ENCODE data around the gene GRIPAP1. TPM values are rescaled to one million over a fixed set of nuclear protein-coding genes. Genes with fewer than 3 reads are reported as not detected.

The GRIPAP1 gene
- total and polyA plus RNA-seq, 12 donors = 16.2 to 34.1 (median 21.9) TPM

DNA sequence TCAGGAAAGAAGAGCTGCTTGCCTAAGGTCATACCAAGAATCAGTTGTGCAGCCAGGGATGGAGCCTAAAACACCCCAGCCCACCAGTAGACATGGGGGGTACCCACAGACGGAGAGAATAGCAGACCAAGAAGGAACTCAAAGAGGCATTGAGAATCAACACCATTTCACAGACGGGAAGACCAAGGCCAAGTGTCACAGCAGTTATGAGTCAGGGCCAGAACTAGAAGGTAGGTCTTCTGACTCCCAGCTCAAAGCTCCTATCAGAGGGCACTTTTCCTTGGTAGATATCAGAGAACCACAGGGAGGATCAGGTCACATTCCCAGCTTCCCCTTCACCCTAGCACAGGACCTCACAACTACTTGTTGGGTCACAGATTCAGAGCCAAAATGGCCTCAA lies 59.2 kb downstream of the GRIPAP1 start:
- no peak for DNase-seq
- 70 to 91% methylated on average over 2 of the region's 2 CpGs for WGBS, 2 donors
- Histone ChIP-seq H3K4me3 (no peak overlapping the region), H3K27ac (peak overlapping the region in 1 of 10 donors; percentile 34), H3K36me3 (peaks cover 0 to 27% (median 0%) of the 10 kb centered on the region in 9 donors), H3K27me3 (no peaks in the 10 kb centered on the region), H3K4me1 (peaks cover 0 to 43% (median 25%) of the 10 kb centered on the region in 9 donors), H3K9me3 (no peaks in the 10 kb centered on the region)
- no peak for ATAC-seq
- intact Hi-C loops (cut with DNase I) = no loop called here
- TF ChIP-seq, protein P1, sequence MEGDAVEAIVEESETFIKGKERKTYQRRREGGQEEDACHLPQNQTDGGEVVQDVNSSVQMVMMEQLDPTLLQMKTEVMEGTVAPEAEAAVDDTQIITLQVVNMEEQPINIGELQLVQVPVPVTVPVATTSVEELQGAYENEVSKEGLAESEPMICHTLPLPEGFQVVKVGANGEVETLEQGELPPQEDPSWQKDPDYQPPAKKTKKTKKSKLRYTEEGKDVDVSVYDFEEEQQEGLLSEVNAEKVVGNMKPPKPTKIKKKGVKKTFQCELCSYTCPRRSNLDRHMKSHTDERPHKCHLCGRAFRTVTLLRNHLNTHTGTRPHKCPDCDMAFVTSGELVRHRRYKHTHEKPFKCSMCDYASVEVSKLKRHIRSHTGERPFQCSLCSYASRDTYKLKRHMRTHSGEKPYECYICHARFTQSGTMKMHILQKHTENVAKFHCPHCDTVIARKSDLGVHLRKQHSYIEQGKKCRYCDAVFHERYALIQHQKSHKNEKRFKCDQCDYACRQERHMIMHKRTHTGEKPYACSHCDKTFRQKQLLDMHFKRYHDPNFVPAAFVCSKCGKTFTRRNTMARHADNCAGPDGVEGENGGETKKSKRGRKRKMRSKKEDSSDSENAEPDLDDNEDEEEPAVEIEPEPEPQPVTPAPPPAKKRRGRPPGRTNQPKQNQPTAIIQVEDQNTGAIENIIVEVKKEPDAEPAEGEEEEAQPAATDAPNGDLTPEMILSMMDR (IDR thresholded peaks at IDR 0.05) = no peak

DNA sequence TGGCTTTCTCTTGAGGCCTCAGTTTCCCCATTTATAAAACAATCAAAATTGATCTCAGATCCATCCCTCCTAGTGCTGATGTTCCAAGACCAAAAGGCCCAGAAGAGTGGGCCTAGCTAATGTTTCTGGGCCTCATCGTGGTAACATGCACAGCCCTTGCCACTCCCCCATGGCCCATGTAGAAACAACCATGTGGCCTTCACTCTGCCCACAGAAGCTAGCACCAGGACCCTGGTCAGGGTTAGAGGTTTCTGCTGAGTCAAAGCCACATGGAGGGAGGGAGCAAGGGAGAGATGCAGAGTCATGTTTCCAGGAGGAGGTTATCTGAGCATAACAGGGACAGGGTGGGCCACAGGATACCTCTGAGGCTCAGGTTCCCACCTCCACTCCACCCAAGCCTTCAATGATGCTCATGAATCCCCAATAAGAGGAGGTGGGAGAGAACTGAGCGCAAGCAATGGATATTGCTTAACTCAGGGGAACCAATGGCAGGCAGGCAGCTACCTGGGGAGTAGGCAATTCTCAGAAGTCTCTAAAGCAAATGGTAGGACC lies 61.6 kb downstream of the GRIPAP1 start:
- Histone ChIP-seq H3K9me3 (no peaks in the 10 kb centered on the region), H3K27ac (peak overlapping the region in 1 of 10 donors; percentile 89), H3K27me3 (no peaks in the 10 kb centered on the region), H3K4me1 (peaks cover 0 to 66% (median 18%) of the 10 kb centered on the region in 9 donors), H3K4me3 (no peak overlapping the region), H3K36me3 (peaks cover 0 to 39% (median 0%) of the 10 kb centered on the region in 9 donors)
- intact Hi-C loops (cut with DNase I) = no loop called here
- WGBS, 2 donors = 84 to 94% methylated on average over 2 of the region's 2 CpGs
- TF ChIP-seq, protein P1 (IDR thresholded peaks at IDR 0.05) = no peak
- ATAC-seq (no peak), DNase-seq (no peak)

DNA sequence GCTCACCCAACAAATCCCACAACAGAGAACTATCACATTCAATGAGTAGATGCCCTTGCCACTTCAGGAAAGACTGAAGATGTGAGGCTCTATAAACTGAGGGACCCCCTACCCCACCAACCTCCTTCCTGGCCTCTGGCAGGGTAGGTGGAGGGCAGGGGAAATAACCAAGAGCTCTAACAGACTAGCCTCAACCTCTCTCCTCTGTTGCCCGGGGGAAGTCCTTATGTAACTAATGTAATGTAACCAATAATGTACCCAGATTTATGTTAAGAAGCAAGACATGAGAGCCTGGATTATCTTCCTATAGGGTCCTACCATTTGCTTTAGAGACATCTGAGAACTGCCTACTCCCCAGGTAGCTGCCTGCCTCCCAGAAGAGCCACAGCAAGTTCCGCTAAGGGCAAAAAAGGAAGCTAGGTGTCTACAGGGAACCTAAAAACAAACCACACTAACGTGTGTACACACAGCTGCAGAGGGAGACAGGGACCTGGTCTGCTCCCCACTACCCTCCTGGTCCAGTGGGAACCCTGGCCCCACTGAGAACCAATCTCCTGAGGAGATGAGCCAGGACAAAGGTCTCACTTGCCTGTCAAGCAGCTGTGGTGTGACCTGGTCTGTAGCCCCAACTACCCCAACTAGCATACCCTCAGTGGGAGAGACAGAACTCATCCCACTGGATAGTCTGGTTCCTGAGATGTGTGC lies 62.4 kb downstream of the GRIPAP1 start:
- Histone ChIP-seq H3K36me3 (peaks cover 0 to 43% (median 0%) of the 10 kb centered on the region in 9 donors), H3K9me3 (no peaks in the 10 kb centered on the region), H3K4me3 (no peak overlapping the region), H3K27me3 (no peaks in the 10 kb centered on the region), H3K27ac (peak overlapping the region in 2 of 10 donors; percentile 29 to 89), H3K4me1 (peaks cover 0 to 74% (median 18%) of the 10 kb centered on the region in 9 donors)
- DNase-seq (no peak), ATAC-seq (no peak)
- TF ChIP-seq, protein P1 (IDR thresholded peaks at IDR 0.05) = no peak
- WGBS, 2 donors = 80 to 82% methylated on average over 3 of the region's 3 CpGs
- intact Hi-C loops (cut with DNase I) = no loop called here

DNA sequence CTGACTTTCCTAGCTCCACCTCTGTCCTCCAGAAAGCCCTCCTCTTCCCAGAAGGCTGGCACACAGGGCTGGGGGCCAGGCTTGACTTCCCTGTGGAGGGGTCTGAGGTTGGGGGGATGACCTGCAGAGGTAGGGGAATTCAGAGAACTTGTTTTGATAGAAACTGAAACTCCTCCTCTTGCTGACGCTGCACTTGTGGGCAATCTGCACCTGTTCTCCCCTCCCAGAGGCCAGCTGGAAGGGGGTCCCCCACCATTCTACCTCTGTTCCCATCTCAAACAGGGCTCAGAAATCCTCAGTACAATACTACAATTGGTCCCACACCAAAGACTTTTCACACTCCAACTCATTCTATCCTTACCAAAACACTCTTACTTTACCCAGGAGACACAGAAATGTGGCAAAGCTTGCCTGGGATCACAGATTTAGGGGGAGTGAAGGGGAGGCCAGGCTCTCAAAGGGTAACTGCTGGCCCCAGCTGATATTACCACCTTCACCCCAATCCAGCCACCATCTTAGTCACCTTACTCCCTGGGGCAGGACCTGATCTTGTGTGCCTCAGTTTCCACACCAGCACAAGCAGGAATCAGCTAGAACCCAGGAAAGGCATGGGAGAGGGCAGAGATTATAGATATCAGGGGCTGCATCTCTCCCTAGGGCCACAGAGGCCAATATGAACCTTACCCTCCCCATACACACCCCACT lies 63.2 kb downstream of the GRIPAP1 start:
- Histone ChIP-seq H3K27me3 (no peaks in the 10 kb centered on the region), H3K9me3 (no peaks in the 10 kb centered on the region), H3K36me3 (peaks cover 0 to 51% (median 0%) of the 10 kb centered on the region in 9 donors), H3K4me3 (no peak overlapping the region), H3K4me1 (peaks cover 0 to 74% (median 18%) of the 10 kb centered on the region in 9 donors), H3K27ac (peak overlapping the region in 2 of 10 donors; percentile 29 to 89)
- intact Hi-C loops (cut with DNase I) = no loop called here
- TF ChIP-seq, protein P1 (IDR thresholded peaks at IDR 0.05) = no peak
- no peak for DNase-seq
- ATAC-seq = no peak
- WGBS, 2 donors = 78 to 82% methylated on average over 1 of the region's 1 CpG
